ENCODE data around the gene CIT. TPM values are rescaled to one million over a fixed set of nuclear protein-coding genes. Genes with fewer than 3 reads are reported as not detected.

Gene CIT
- total RNA-seq, 2 donors from 2014 or later = 0.95 to 2.3 TPM

DNA sequence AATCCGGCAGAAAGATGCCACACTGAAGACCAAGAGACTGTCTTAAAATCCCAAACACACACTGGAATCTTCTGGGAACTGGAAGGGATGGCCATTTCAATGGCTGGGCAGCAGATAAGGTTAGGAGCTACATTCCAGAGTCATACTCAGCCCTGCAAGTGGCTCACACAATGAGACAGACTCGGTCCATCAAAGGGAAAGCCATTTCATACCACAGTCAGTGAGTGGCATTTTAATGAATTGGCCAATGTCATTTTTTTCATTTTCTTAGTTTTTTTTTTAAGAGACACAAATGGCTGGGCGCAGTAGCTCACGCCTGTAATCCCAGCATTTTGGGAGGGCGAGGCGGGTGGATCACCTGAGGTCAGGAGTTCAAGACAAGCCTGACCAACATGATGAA is 17.9 kb downstream of the CIT start:
- Histone ChIP-seq H3K36me3 (no peaks in the 10 kb centered on the region), H3K27ac (no peak overlapping the region), H3K9me3 (no peaks in the 10 kb centered on the region), H3K4me3 (no peak overlapping the region), H3K27me3 (replicated peaks; ENCODE audit: insufficient read depth) (no peaks in the 10 kb centered on the region), H3K4me1 (ENCODE audit: control insufficient read depth in 1 of 2, low read depth in 2 of 2) (no peaks in the 10 kb centered on the region)
- ATAC-seq (ENCODE audit: insufficient number of reproducible peaks, low FRiP score, low read depth) = no peak
- DNase-seq (ENCODE audit: low spot score) = no peak
- TF ChIP-seq, protein P1, sequence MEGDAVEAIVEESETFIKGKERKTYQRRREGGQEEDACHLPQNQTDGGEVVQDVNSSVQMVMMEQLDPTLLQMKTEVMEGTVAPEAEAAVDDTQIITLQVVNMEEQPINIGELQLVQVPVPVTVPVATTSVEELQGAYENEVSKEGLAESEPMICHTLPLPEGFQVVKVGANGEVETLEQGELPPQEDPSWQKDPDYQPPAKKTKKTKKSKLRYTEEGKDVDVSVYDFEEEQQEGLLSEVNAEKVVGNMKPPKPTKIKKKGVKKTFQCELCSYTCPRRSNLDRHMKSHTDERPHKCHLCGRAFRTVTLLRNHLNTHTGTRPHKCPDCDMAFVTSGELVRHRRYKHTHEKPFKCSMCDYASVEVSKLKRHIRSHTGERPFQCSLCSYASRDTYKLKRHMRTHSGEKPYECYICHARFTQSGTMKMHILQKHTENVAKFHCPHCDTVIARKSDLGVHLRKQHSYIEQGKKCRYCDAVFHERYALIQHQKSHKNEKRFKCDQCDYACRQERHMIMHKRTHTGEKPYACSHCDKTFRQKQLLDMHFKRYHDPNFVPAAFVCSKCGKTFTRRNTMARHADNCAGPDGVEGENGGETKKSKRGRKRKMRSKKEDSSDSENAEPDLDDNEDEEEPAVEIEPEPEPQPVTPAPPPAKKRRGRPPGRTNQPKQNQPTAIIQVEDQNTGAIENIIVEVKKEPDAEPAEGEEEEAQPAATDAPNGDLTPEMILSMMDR (IDR thresholded peaks at IDR 0.05) = no peak

DNA sequence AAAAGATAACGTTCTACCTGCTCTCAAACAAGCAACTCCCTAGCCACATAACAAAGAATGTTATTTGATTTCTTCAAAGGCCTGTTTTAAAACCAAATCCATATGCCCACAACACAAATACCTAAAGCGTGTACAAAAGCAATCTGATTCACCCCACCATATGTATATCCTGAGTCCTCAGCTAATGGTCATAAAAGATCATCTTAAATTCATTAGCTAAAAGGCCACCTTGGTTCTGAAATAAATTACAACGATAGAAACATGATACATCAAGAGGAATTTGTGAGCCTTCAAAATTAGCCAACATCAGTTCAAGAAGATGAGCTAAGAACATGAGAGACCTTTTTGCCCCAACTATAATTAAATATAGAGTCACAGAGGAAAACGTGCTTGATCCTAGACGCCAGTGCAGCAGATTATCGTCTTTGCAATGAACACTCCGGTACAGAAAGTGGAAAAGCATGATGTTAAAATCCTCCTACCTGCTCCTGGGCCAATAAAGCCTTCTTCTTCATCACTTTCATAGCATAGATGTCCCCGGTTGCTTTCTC is 20.0 kb downstream of the CIT start:
- no peak for DNase-seq (ENCODE audit: low spot score)
- H3K27me3 ChIP-seq (replicated peaks; ENCODE audit: insufficient read depth) = no peaks in the 10 kb centered on the region
- H3K9me3 ChIP-seq = no peaks in the 10 kb centered on the region
- H3K27ac ChIP-seq = no peak overlapping the region
- no peak overlapping the region for H3K4me3 ChIP-seq
- no peak for ATAC-seq (ENCODE audit: insufficient number of reproducible peaks, low FRiP score, low read depth)
- H3K36me3 ChIP-seq = no peaks in the 10 kb centered on the region
- TF ChIP-seq, protein P1 (IDR thresholded peaks at IDR 0.05) = no peak
- H3K4me1 ChIP-seq (ENCODE audit: control insufficient read depth in 1 of 2, low read depth in 2 of 2) = no peaks in the 10 kb centered on the region

DNA sequence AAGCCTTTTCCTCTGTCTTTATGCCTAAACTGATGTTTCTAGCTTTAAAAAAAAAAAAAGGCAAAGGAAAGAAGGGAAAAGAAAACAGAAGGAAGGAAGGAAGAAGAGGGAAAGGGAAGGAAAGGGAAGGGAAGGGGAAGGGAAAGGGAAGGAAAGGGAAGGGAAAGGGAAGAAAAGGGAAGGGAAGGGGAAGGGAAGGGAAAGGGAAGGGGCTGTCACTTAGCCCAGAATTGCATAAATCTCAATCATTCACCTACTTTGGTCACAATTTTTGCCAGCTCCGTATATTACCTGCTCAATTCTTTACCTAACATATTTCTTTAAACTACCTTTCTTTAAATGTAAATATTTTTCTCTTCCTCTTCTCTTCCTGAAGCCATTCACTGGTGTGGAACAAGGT is 26.8 kb downstream of the CIT start:
- Histone ChIP-seq H3K27ac (no peak overlapping the region), H3K27me3 (replicated peaks; ENCODE audit: insufficient read depth) (no peaks in the 10 kb centered on the region), H3K36me3 (no peaks in the 10 kb centered on the region), H3K4me3 (no peak overlapping the region), H3K4me1 (ENCODE audit: control insufficient read depth in 1 of 2, low read depth in 2 of 2) (no peaks in the 10 kb centered on the region), H3K9me3 (no peaks in the 10 kb centered on the region)
- no peak for DNase-seq (ENCODE audit: low spot score)
- TF ChIP-seq, protein P1 (IDR thresholded peaks at IDR 0.05) = no peak
- no peak for ATAC-seq (ENCODE audit: insufficient number of reproducible peaks, low FRiP score, low read depth)

DNA sequence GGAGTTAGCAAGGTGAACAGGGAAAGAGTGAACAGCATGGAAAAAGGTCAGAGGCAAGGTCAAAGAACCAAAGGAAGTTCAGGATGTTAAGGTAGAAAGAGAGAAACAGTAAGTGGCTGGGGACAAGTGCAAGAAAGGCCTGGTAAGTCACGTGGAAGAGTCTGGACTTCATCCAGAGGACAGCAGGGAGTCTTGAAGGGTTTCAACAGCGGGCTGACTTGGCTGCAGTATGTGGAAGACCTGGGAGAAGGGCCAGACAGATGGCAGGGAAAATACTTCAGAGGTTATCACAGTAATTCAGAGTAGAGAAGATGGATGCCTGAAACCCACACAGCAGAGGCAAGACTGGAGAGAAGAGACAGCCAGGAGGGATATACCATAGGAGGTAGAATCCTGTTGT is 34.0 kb downstream of the CIT start:
- H3K27me3 ChIP-seq (replicated peaks; ENCODE audit: insufficient read depth) = no peaks in the 10 kb centered on the region
- H3K9me3 ChIP-seq = no peaks in the 10 kb centered on the region
- TF ChIP-seq, protein P1 (IDR thresholded peaks at IDR 0.05) = no peak
- no peak overlapping the region for H3K27ac ChIP-seq
- H3K4me3 ChIP-seq = no peak overlapping the region
- DNase-seq (ENCODE audit: low spot score) (no peak), ATAC-seq (ENCODE audit: insufficient number of reproducible peaks, low FRiP score, low read depth) (no peak)
- no peaks in the 10 kb centered on the region for H3K4me1 ChIP-seq (ENCODE audit: control insufficient read depth in 1 of 2, low read depth in 2 of 2)
- no peaks in the 10 kb centered on the region for H3K36me3 ChIP-seq

DNA sequence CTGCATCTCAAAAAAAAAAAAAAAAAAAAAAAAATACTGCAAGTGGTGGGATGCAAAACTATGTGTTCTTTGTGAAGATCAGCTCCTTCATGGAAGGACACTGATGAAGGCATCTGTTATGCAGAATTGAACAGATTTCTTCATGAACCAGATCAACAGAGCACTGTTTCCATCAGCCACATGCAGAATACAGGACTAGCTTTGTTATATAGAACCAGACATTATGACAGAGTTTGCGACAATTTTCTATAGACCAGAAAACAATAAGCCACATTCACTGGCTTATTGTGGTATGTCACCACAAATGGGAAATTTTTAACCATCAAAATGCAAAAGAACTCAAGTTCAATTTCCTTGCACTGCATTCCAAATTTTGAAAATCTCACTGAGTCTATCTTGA is 34.7 kb downstream of the CIT start:
- H3K4me3 ChIP-seq = no peak overlapping the region
- TF ChIP-seq, protein P1 (IDR thresholded peaks at IDR 0.05) = no peak
- H3K27ac ChIP-seq = no peak overlapping the region

More for the DNA sequence above, 34.7 kb downstream of the CIT start:
- no peaks in the 10 kb centered on the region for H3K27me3 ChIP-seq (replicated peaks; ENCODE audit: insufficient read depth)
- no peaks in the 10 kb centered on the region for H3K36me3 ChIP-seq
- no peaks in the 10 kb centered on the region for H3K4me1 ChIP-seq (ENCODE audit: control insufficient read depth in 1 of 2, low read depth in 2 of 2)
- H3K9me3 ChIP-seq = no peaks in the 10 kb centered on the region
- no peak for ATAC-seq (ENCODE audit: insufficient number of reproducible peaks, low FRiP score, low read depth)
- no peak for DNase-seq (ENCODE audit: low spot score)
